Neuronal stem cell (in vitro differentiated cells): ENCODE results near the gene C6orf47.
A peak's percentile ranks its signal among the peaks of the same experiment; 100 is the strongest.

Experiments
- DNase-seq: peaks from one replicate; pipeline ENCODE4 v3.0.0-alpha.2; 2013; ENCODE audit warnings: low spot score
- H2AFZ ChIP-seq: one replicate; pipeline ENCODE4 v1.6.1; 2013; ENCODE audit warnings: mild to moderate bottlenecking, low read length, inconsistent platforms
- H2AK5ac ChIP-seq: 2 replicates; pipeline ENCODE4 v1.6.1; 2013; ENCODE audit warnings: low read depth, mild to moderate bottlenecking, inconsistent platforms, low read length, moderate library complexity, mixed read lengths
- H2BK120ac ChIP-seq: 2 replicates; pipeline ENCODE4 v1.6.1; 2013; ENCODE audit warnings: low read depth, mild to moderate bottlenecking, inconsistent platforms, low read length, moderate library complexity, mixed read lengths
- H2BK12ac ChIP-seq: one replicate; pipeline ENCODE4 v1.6.1; 2013; ENCODE audit warnings: low read length, inconsistent platforms
- H2BK15ac ChIP-seq: 2 replicates; pipeline ENCODE4 v1.6.1; 2013; ENCODE audit warnings: mild to moderate bottlenecking, low read length, inconsistent platforms, mixed read lengths
- H2BK5ac ChIP-seq: one replicate; pipeline ENCODE4 v1.6.1; 2013; ENCODE audit warnings: inconsistent platforms, mild to moderate bottlenecking, low read length, moderate library complexity
- H3K14ac ChIP-seq: one replicate; pipeline ENCODE4 v1.6.1; 2013; ENCODE audit warnings: low read length, inconsistent platforms
- H3K18ac ChIP-seq: 2 replicates; pipeline ENCODE4 v1.6.1; 2013; ENCODE audit warnings: low read length, inconsistent platforms
- H3K23ac ChIP-seq: 2 replicates; pipeline ENCODE4 v1.6.1; 2013; ENCODE audit warnings: low read depth, mild to moderate bottlenecking, mixed read lengths, low read length, inconsistent platforms; ENCODE audit not compliant: poor library complexity
- H3K27ac ChIP-seq: replicated peaks from 3 replicates; pipeline ENCODE4 v1.5.1; 2013; ENCODE audit warnings: low read length, inconsistent platforms
- H3K27me3 ChIP-seq, 3 experiments: 2 replicates each; pipeline ENCODE4 v1.6.1; 2013; ENCODE audit warnings: low read length in 3 of 3, mild to moderate bottlenecking in 2 of 3, inconsistent platforms in 1 of 3, low read depth in 1 of 3, mixed read lengths in 1 of 3, moderate library complexity in 1 of 3; ENCODE audit not compliant: control insufficient read depth in 3 of 3, insufficient read depth in 3 of 3
- H3K36me3 ChIP-seq, 2 donors: replicated peaks in 1 of 2; 2 replicates each; pipeline ENCODE4 v1.6.1; 2013; ENCODE audit warnings: low read length in 2 of 2; ENCODE audit not compliant: control insufficient read depth in 2 of 2, insufficient read depth in 2 of 2
- H3K4ac ChIP-seq: 2 replicates; pipeline ENCODE4 v1.6.1; 2013; ENCODE audit warnings: inconsistent platforms, mild to moderate bottlenecking, low read length, moderate library complexity
- H3K4me1 ChIP-seq, 2 donors: 1 replicate in 1 of 2; 2 replicates in 1 of 2; pipeline ENCODE4 v1.6.1; 2013; ENCODE audit warnings: low read length in 2 of 2, low read depth in 1 of 2; ENCODE audit not compliant: control insufficient read depth in 2 of 2, insufficient read depth in 1 of 2
- H3K4me2 ChIP-seq: one replicate; pipeline ENCODE4 v1.6.1; 2013; ENCODE audit warnings: mild to moderate bottlenecking, low read length, inconsistent platforms; ENCODE audit not compliant: insufficient read depth, poor library complexity, severe bottlenecking
- H3K4me3 ChIP-seq, 2 donors: 2 replicates each; pipeline ENCODE4 v1.5.1; 2013; ENCODE audit warnings: low read length in 2 of 2, mild to moderate bottlenecking in 2 of 2, inconsistent platforms in 1 of 2, moderate library complexity in 1 of 2
- H3K79me1 ChIP-seq: one replicate; pipeline ENCODE4 v1.6.1; 2013; ENCODE audit warnings: low read depth, mild to moderate bottlenecking, inconsistent platforms, low read length, moderate library complexity
- H3K9ac ChIP-seq: one replicate; pipeline ENCODE4 v1.6.1; 2013; ENCODE audit warnings: mild to moderate bottlenecking, low read depth, low read length, inconsistent platforms; ENCODE audit not compliant: poor library complexity
- H3K9me3 ChIP-seq, 2 donors: replicated peaks in 1 of 2; 2 replicates each; pipeline versions ENCODE3 to v1.6.1; 2013; ENCODE audit warnings: low read length in 2 of 2, mild to moderate bottlenecking in 2 of 2, inconsistent platforms in 1 of 2, low read depth in 1 of 2, mixed read lengths in 1 of 2, moderate library complexity in 1 of 2; ENCODE audit not compliant: control insufficient read depth in 2 of 2, insufficient read depth in 1 of 2
- H4K8ac ChIP-seq: one replicate; pipeline ENCODE4 v1.6.1; 2013; ENCODE audit warnings: low read depth, mild to moderate bottlenecking, inconsistent platforms, low read length, moderate library complexity
- H4K91ac ChIP-seq: one replicate; pipeline ENCODE4 v1.6.1; 2013; ENCODE audit warnings: low read length, low read depth, mild to moderate bottlenecking, inconsistent platforms; ENCODE audit not compliant: poor library complexity
- WGBS, 2 donors: extraction: QIAGEN DNeasy Blood & Tissue Kit; methylation state at CpG; one replicate each; pipeline ENCODE4 v1.1.7; 2013; ENCODE audit warnings: missing lambda C conversion rate in 2 of 2, mixed read lengths in 1 of 2; ENCODE audit not compliant: insufficient read length in 2 of 2, insufficient replicate concordance in 1 of 2; ENCODE audit errors: extremely low coverage in 2 of 2; 5-methylcytosine and 5-hydroxymethylcytosine counted together

C6orf47 gene

DNA sequence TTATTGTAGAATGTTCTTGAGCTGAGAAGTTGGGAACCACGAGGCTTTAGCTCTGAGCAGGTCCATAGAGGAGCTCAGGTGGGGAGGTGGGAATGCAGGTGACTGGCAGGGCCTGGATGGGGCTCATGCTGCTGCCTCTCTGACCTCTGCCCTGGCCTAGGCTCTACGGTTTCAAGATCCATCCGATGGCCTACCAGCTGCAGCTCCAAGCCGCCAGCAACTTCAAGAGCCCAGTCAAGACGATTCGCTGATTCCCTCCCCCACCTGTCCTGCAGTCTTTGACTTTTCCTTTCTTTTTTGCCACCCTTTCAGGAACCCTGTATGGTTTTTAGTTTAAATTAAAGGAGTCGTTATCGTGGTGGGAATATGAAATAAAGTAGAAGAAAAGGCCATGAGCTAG, 9.1 kb upstream of the C6orf47 start, which contains the start of gene LY6G5B:
LY6G5B (plus strand) TSS at position 301 of the 400 bp plus-strand sequence. CDS start 975 bp downstream, outside the sequence.
- H3K4me3 ChIP-seq = peak within 1 kb of the TSS in 1 of 2 donors; percentile 27
- H4K91ac ChIP-seq = no peak within 1 kb of the TSS
- peak within 1 kb of the TSS; percentile 40 for H2BK120ac ChIP-seq
- H3K14ac ChIP-seq = no peak within 1 kb of the TSS
- H3K36me3 ChIP-seq = peaks cover 46 to 73% of the 10 kb centered on the region in 2 donors
- no peak within 1 kb of the TSS for H2AFZ ChIP-seq
- no peak within 1 kb of the TSS for H2AK5ac ChIP-seq
- H3K79me1 ChIP-seq = peaks cover 4% of the 10 kb centered on the region
- H3K4me1 ChIP-seq = peaks cover 4 to 6% of the 10 kb centered on the region in 2 donors
- no peak within 1 kb of the TSS for H2BK12ac ChIP-seq
- no peak within 1 kb of the TSS for H3K9ac ChIP-seq
- no peaks in the 10 kb centered on the region for H3K9me3 ChIP-seq
- no peak for DNase-seq
- H3K23ac ChIP-seq = no peak within 1 kb of the TSS
- no peak within 1 kb of the TSS for H3K4ac ChIP-seq
- no peak within 1 kb of the TSS for H2BK5ac ChIP-seq
- no peak within 1 kb of the TSS for H3K4me2 ChIP-seq
- H3K27me3 ChIP-seq = no peaks in the 10 kb centered on the region
- H2BK15ac ChIP-seq = no peak within 1 kb of the TSS
- no peak within 1 kb of the TSS for H4K8ac ChIP-seq
- H3K18ac ChIP-seq = no peak within 1 kb of the TSS
- no CpG with 5 or more reads among the region's 8 CpGs for WGBS, 2 donors
- H3K27ac ChIP-seq = no peak within 1 kb of the TSS

DNA sequence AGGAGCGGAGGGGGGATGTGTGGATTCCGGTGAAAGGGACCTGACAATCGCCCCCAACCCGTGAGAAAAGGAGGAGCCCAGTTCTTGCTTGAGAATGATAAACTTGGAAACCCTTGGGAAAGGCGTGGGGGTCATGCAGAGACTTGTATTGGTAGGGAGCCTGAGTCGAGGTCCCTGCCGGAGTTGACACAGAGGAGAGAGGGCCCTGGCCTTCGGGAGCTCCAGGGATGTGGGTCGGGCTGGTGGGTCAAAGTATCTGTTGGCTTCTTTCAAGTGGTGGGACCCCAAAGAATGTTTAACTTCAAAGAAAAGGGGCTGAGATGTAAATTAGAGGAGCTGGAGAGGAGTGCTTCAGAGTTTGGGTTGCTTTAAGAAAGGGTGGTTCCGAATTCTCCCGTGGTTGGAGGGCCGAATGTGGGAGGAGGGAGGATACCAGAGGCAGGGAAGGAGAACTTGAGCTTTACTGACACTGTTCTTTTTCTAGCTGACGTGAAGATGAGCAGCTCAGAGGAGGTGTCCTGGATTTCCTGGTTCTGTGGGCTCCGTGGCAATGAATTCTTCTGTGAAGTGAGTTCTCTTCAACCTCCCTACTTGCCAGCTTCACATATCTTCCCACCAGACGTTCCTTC, 5.9 kb upstream of the C6orf47 start:
- Histone ChIP-seq H2BK15ac (no peak overlapping the region), H2BK12ac (no peak overlapping the region), H2AFZ (peak overlapping the region; percentile 85), H2BK5ac (peak overlapping the region; percentile 25), H3K27me3 (no peaks in the 10 kb centered on the region), H4K8ac (no peak overlapping the region), H2AK5ac (peak overlapping the region; percentile 21), H3K4me3 (peak overlapping the region; percentile 90 to 92), H3K79me1 (peaks cover 7% of the 10 kb centered on the region), H3K4ac (no peak overlapping the region), H3K27ac (no peak overlapping the region), H3K9ac (peak overlapping the region; percentile 99), H3K18ac (peak overlapping the region; percentile 97), H3K36me3 (peaks cover 42 to 78% of the 10 kb centered on the region in 2 donors), H3K9me3 (no peaks in the 10 kb centered on the region), H3K23ac (peak overlapping the region; percentile 58), H3K14ac (no peak overlapping the region), H2BK120ac (no peak overlapping the region), H3K4me1 (peaks cover 13 to 14% of the 10 kb centered on the region in 2 donors), H4K91ac (no peak overlapping the region), H3K4me2 (peak overlapping the region; percentile 71)
- DNase-seq = no peak
- WGBS, 2 donors = no CpG with 5 or more reads among the region's 15 CpGs

DNA sequence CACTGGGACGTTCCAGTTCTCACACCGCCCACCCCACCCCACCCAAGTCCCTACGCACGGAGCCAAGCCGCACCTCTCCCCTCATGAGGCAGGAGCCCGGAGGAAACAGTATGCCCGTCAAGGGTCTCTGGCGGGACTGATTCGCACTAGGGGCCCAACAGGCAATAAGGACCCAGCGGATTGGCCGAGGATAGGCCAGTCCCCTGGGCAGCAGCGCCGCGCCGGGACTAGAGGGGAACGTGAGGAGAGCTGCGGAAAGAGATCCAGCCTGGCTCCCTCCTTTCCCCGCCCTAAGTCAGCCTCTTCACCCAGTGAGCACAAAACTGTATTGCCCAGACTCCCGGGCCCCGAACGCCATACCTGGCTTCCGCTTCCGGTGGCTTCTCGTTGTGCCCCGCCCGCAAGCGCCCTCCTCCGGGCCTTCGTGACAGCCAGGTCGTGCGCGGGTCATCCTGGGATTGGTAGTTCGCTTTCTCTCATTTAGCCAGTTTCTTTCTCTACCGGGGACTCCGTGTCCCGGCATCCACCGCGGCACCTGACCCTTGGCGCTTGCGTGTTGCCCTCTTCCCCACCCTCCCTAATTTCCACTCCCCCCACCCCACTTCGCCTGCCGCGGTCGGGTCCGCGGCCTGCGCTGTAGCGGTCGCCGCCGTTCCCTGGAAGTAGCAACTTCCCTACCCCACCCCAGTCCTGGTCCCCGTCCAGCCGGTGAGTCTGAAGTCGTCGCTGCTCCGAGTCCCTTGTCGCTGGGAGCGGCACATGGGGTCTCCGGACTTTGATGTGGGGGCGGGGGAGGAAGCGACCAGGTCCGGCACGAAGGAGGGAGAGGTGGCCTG, 5.1 kb upstream of the C6orf47 start, which contains the start of gene CSNK2B:
CSNK2B (plus strand) TSS at position 580 of the 836 bp plus-strand sequence. CDS start 752 bp downstream, outside the sequence.
- H2BK15ac ChIP-seq = no peak within 1 kb of the TSS
- peaks cover 7% of the 10 kb centered on the region for H3K79me1 ChIP-seq
- no peak within 1 kb of the TSS for H3K4ac ChIP-seq
- peak within 1 kb of the TSS; percentile 92 to 95 for H3K4me3 ChIP-seq
- peak within 1 kb of the TSS; percentile 92 for H3K4me2 ChIP-seq
- H2BK12ac ChIP-seq = no peak within 1 kb of the TSS
- WGBS, 2 donors = no CpG with 5 or more reads among the region's 63 CpGs
- H2BK120ac ChIP-seq = no peak within 1 kb of the TSS
- H3K9me3 ChIP-seq = no peaks in the 10 kb centered on the region
- peak; percentile 93 for DNase-seq
- H3K36me3 ChIP-seq = peaks cover 36 to 74% of the 10 kb centered on the region in 2 donors
- peak within 1 kb of the TSS; percentile 99 for H3K9ac ChIP-seq
- H3K23ac ChIP-seq = peak within 1 kb of the TSS; percentile 58
- H2AK5ac ChIP-seq = peak within 1 kb of the TSS; percentile 85
- peak within 1 kb of the TSS; percentile 93 for H3K27ac ChIP-seq
- peak within 1 kb of the TSS; percentile 97 for H3K18ac ChIP-seq
- H2BK5ac ChIP-seq = peak within 1 kb of the TSS; percentile 45
- H3K4me1 ChIP-seq = peaks cover 14 to 16% of the 10 kb centered on the region in 2 donors
- H3K27me3 ChIP-seq = no peaks in the 10 kb centered on the region
- peak within 1 kb of the TSS; percentile 64 for H4K91ac ChIP-seq
- H2AFZ ChIP-seq = peak within 1 kb of the TSS; percentile 85
- no peak within 1 kb of the TSS for H4K8ac ChIP-seq
- H3K14ac ChIP-seq = peak within 1 kb of the TSS; percentile 23
